GM18909 (cell line): ENCODE results near the gene IFRD2.

Experiments
- ATAC-seq: cut with Tn5 transposase; IDR thresholded peaks from one replicate; pipeline ENCODE4 v1.9.1; 2021; ENCODE audit warnings: mild to moderate bottlenecking; ENCODE audit not compliant: unreplicated experiment, poor library complexity

IFRD2 gene

DNA sequence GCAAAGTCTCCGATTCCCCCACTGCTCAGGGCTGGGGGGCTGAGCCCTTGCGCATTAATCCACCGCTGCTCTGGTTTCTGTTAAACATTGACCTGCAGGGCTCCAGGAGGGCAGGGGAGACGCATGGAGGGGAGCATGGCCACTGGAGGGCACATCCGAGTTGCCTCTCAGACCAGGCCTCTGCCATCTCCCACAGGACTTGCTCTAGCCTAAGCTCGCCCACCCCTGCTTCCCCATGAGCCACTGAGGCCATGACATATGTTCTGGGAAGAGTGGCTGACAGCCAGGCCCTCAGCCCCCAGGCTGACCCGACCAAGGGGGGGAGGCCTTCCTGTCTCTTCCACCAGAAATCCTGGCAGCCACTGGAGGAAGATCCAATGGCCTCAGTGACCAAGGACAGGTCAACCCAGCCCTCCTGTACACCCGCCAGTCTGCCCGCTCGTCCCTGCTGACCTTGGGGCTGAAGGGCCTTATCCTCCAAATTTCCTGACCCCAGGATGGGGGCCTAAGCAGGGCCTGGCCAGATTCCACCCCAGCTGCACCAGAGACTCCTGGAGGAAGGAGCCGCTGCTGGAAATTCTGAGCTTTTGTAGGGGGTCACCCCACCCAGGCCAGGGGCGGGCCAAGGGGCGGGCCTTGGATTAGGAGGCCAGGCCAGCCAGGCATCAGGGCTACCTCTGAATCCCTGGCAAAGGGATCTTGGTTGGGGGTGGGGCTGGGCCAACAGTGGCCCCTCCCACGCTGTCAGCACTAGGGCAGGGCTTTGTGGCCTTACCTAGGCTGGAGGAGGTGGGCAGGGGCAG, 11.0 kb upstream of the IFRD2 start, which contains the start of gene HYAL1:
Gene HYAL1 (minus strand): TSS at position 562 of the 803 bp plus-strand sequence. CDS start 618 bp downstream, outside the sequence.
- ATAC-seq, result no peak

DNA sequence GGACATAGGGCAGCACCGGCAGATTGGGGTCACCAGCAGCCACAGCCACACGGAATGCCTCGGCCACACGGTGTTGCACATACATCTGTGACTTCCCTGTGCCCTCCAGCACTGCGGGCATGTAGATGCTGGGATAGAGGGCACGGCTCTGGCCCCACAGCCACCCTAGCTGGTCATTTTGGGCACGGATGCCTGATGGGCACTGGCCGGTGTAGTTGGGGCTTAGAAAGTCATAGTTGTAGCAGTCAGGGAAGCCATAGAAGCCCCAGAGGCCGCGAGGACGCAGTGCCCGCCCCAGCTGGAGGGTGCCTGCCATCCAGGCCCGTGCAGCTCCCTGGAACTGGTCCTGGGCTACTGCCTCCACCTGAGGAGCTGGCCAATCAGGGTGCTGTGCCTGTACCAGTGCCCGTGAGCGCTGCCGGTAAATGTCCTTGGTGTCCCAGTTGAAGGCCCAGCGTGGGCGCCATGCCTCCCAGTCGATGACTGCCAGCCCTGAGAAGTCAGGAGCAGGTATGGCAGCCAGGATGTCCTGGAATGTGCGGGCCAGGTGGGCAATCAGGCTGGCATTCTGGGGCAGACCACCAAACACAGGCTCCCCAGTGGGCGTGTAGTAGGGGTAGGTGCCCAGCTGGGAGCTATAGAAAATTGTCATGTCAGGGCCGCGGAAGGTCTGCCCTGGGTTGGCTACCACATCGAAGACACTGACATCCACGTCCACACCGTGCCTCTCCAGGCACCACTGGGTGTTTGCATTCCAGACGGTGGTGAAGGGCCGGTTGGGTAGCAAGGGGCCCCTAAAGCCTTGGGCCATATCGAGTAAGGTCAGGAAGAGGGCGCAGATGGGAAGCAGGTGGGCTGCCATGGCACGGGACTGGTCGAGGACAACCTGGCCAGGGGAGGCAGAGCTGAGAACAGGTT, 10.1 kb upstream of the IFRD2 start:
- ATAC-seq, result no peak

DNA sequence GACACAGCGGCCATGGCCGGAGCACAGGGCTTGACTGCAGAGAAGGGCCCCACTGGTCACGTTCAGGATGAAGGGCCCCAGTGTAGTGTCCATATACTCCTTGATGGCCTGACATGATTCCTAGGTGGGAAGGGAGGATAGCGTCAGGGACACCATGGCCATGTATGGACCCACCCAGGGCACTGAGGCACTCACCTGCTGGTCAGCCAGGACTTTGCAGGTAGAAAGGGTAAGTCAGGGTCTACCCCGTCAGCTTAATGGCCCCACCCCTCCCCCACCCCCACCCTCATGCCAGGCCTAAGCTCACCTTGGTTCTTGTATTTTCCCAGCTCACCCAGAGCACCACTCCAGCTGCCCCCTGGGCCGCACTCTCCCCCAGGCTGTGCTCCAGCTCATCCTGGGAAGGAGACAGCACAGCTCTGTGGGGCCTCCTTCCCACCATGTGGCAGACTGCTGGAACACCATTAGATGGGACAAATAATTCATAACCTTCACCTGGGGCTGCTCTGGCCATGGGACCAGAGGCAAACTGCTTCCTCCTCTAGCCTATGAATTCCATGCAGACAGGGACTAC, 8.5 kb upstream of the IFRD2 start:
- ATAC-seq, result no peak

DNA sequence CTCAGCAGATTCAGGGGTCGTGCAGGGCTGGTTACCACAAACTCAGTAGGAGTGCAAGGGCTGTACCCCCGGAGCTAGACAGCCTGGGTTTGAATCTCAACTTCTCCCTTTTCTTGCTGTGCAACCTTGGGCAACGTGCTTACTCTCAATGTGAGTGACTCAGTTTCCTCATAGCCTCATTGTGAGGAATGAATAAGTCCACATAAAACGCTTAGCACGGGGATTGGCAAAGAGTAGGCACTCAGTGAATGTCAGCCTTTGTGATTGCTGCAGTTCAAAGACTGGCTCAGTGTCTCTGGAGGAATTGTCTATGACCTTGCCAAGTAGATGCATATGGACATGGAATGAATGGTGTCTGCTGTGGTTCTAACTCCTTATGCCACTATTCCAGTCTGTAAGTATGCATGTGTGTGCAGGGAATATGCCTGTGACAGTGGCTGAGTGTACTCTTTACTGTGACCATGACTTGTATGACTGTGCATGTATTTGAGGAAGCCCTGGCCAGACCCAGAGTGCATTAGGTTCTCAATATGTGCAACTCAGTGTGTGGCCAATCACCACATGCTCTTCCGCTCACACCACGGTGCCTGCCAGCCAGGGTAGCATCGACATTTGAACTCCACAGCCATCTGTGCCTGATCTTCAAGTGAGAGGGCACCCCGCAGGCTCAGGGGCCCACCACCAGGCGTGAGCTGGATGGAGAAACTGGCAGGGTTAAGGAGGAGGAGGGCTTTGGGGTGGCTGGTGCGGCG, 7.9 kb upstream of the IFRD2 start:
- ATAC-seq, result no peak

DNA sequence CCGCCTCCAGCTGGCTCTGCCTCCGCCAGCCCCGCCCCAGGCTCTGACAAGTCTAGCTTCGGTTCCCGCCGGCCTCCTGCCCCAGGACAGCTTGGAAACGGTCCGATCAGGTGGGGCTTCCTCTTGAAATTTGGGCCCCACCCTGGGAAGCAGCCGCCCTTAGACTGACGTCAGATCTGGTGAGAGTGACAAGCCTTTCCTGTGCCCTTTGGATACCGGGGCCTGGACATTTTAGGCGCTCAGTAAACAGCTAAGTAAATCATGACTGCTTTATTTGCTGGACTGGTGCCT, 7.4 kb upstream of the IFRD2 start:
- ATAC-seq, result no peak

DNA sequence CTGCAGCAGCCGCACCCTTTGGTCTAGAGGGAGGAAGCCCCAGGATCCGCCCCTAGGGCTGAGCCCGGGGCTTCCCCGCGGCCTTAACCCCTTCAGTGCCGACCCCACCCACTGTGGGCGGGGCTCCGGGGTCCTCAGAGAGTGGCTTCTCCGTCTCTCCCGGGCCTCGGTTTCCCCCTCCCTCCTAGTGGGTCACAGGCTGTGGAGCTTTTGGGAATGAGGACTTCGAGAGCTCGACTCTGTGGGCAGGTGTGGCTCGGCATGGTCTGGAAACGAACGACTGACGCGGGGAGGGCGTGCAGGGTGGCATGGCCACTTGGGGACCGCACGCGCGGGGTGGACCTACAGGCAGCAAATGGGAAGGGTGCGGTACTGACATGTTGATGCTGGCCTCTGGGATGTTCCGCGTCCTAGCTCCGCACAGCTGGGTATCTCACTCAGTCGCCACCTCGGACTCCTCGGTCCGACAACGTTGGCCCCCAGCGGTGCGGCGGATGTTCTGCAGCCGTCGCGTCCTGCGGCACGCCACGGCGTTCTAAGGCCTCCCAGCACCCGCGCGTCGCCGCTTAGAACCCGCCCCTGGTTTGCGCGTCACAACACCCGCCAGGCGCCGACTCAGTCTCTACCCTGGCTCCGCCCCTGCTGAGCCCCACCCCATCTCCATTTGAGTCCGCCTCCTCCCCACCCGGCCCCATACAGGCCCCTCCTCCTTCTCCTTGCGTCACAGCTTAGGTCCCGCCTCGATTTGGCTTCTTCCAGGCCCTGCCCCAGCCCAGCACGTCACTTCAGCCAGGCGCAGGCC, 6.8 kb upstream of the IFRD2 start, which contains the start of the genes HYAL3 and NAA80:
Gene HYAL3 (minus strand): TSS at position 570 of the 802 bp plus-strand sequence. CDS start 3,803 bp downstream, outside the sequence.
Gene NAA80 (minus strand): TSS at position 570 of the 802 bp plus-strand sequence. CDS start 1,942 bp downstream, outside the sequence.
- ATAC-seq, result peak; percentile 86

DNA sequence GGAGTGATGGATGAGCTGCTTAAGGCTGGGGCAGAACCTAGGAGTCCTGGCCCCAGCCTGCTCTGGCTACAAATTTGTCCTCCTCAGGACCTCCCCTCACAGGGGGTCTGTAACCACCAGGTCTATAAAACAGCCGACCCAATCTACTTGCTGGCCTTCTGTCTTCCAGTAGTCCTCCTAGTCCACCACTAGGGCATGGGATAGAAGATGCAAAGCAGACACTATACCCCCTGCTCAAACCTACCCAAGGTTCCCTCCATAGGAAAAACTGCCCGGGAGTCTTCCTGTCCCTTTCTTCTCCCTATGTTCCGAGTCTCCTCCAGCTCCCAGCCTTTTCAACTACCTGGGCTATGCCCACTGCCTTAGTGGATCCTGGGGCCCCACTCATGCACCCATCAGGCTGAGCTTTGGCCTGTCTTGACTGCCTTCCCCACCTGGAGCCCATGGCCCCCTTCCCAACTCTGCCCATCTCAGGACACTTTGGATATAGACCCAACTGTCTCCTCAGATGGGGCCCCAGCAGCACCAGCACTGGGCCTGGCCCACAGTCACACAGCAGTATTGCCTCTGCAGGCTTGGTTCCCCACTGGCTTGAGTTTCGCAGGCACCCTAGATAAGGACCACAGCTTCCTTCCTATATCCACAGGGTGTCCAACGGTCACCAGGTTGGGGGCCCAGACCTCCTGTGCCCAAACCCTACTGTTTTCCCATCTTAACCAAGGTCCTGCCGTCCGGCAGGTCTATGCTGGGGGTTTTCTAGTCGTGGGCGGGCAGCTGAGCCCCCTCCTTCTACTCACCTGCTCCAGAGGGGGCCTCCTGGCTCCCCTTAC, 5.9 kb upstream of the IFRD2 start:
- no peak for ATAC-seq

DNA sequence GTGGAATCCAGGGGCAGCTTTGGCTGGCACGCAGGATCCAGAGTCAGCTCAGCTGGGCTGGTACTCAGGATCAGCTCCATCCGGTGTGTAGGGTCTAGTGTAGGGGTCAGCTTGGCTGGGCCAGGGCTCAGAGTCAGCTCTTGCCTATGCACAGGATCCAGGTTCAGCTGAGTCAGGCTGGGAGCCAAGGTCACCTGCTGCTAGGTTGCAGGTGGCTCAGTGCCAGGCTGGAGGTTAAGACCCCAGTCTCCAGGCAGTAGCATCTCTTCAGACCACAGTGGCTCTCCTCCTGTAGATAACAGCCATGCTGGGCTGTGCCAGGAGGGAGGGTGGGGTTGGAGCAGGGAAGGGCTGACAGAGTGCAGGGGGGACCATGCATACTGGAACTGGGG, 5.2 kb upstream of the IFRD2 start:
- ATAC-seq, result no peak

DNA sequence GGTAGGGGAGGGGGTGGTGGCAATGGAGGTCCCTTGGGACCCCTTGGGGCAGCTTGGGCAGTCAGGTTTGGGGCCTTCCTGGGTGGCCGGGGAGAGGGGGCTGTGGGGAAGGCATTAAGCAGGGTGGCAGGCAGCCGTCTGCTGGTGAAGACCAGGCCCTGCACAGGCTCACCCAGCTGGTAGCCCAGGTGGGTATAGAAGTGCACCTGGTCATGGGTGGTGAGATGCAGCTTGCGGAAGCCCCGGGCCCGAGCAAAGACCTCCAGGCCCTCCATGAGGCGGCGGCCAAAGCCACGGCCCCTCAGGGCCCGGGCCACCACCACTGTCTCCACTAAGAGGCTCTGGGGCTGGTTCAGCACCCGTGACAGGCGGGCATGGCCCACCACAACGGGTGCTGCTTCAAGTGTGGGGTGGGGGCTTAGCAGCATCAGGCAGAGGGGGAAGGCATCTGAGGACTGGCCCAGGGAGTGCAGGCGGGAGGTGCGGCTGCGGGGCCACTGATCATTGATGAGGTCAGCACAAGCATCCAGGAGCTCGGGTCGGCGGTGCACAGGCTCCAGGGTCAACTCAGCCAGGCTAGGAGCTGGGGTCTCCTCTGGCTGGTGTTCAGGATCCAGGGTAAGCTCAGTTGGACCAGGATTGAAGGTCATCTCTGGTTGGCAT, 4.6 kb upstream of the IFRD2 start:
- ATAC-seq, result no peak

DNA sequence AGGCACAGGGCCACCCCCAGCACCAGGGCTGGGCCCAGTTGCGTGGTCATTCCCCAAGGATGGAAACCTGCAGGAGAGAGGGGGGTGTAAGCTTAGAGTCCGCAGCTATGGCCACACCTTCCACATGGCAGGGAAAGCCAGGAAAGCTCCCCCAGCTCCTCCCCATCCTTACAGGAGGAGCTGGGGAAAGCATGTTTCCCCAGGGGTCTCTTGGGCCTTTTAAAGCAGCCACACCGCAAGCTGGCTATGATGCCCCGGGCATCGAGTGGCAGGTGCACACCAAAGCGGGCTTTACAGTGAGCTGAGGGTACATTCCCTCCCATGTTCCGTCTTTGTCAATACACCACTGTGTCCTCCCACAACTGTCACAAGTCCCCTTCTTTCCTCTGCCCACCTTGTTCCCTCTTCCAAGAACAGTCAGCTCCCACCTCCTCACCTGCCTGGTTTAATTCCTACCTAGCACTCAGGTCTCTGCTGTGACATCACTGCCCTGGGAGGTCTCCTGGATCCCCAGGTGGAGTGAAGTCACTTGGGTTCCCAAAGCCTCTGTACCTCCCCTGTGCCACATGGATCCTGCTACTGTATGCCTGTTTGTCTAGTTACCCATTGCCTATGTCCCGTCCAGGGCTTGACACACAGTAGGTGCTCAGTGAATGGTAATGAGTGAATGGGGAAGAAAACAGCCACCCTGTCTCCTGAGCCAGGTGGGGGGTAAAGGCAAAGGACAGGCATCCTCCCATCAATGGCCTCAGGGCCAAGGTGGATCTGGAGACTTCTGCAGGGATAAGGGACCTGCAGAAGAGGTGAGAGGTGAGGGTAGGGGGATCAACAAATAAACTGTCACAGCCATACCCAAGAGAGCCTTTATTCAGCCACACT, 3.6 kb upstream of the IFRD2 start:
- ATAC-seq, result no peak

DNA sequence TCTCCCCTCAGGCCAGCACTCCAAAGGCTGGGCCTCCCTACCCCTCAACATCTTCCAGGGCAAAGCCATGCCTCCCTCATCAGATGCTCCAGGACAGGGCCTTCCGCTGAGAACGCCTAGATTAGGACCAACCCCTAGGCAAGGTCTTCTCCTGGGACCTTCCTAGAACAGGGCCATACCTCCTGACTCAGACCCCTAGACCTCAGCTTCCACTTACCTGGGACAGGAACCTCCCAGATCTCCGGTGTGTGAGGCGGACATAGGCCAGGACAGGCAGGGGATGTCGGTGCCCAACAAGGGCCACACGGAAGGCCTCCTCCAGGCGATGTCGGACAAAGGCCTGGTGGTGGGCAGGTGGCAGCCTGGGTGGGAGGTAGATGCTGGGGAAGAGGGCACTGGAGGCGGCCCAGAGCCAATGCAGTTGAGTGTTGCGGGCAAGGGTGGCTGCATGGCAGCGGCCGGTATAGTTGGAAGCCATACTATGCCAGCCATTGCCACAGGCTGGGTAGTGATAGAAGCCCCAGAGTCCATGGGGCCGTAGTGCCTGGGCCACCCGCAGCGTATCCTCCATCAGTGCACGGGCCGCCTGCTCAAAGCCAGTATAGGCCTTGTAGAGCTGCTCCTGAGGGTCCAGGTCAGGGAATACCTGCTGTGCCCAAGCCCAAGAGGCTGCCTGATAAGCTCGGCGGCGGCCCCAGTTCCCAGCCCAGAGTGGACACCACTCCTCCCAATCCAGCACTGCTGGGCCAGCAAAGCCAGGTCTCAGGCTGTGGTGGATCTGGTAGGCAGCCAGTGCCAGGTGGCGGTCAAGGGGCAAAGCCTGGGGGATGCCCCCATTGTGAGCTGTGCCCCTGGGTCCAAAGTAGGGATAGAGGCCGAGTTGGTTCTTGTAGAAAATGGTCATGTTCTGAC, 2.5 kb upstream of the IFRD2 start:
- no peak for ATAC-seq

DNA sequence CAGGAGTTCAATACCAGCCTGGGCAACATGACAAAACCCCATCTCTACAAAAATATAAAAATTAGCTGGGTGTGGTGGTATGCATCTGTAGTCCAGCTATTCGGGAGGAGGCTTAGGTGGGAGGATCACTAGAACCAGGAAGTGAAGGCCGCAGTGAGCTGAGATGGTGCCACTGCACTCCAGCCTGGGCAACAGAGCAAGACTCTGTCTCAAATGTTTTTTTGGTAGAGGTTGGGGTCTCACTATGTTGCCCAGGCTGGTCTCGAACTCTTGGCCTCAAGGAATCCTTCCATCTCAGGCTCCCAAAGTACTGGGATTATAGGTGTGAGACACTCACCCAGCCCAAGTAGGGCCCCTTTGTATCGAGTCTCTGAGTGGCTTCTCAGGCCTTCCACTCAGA, 1.9 kb upstream of the IFRD2 start:
- no peak for ATAC-seq

DNA sequence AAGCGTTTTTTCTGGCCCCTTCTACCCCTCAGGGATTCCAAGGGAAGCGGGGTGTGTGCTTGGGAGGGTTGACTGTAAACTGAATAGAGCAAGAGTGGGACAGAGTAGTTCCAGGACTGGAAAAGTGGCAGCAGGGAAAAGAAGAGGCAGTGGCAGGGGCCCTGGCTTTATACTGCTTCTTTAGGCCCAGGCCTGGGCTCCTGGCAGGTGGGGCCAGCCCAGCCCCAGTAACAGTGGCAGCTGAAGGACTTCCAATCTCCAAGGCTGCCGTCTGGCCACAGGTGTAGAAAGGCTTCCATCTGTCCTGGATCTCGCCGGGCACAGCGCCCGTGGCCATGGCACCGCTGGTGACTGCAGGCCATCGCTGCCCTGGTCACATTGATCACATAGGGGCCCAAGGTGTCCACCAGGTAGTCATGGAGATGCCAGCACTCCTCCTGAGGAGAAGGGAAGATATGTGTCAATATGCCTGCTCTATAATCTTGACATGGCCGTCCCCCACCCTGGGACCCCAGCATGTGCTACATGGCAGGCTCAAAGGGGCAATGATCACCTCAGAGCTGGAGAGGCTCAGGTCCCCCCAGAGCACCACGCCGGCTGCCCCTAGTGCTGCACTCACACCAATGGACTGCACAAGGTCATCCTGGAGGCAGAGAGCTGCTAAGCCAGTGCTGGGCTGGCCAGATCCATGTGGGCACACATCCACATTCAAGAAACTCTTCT, 1.0 kb upstream of the IFRD2 start:
- no peak for ATAC-seq

DNA sequence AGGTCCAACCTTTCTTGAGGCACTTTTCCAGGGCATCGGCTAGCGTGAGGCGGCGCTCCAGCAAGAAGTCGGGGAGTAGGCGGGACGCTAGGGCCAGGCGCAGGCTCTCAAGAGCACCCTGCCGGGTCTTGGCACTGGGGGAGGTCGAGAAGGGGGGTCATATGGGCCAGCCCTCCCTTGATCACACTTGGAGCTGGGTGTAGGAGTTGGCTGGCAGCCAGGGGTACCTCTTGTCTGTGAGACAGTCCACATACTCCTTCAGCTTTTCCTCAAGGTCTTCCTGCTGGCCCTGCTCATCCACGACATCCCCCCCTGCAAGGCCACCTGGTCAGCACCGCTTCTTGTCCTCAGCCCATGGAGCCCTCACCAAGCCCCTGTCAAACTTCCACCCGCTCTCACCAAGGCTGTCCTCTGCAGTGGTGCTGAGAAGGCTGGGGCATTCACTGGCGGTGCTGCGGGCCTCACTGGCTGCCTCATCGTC, 2.0 kb downstream of the IFRD2 start:
- no peak for ATAC-seq

DNA sequence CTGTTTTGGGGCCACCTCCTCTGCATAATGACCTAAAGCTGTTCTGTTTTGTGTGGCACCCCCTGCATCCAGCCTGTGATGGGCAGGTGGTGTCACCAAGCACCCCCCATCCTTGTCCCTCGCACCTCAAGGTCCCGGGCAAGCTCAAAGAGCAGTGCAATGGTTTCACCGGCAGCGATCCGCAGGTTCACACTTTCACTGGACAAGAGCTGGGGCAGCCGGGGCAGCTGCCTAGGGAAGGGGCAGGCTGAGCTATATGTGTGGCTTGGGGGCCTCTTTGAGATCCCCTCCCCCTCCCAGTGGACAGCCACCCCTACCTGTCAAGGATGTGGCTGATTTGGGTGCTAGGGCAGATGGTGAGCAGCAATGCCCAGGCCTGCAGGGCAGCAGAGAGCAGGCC, 3.1 kb downstream of the IFRD2 start:
- ATAC-seq, result no peak
